ENCODE results near the gene MANSC4.

Gene MANSC4

DNA sequence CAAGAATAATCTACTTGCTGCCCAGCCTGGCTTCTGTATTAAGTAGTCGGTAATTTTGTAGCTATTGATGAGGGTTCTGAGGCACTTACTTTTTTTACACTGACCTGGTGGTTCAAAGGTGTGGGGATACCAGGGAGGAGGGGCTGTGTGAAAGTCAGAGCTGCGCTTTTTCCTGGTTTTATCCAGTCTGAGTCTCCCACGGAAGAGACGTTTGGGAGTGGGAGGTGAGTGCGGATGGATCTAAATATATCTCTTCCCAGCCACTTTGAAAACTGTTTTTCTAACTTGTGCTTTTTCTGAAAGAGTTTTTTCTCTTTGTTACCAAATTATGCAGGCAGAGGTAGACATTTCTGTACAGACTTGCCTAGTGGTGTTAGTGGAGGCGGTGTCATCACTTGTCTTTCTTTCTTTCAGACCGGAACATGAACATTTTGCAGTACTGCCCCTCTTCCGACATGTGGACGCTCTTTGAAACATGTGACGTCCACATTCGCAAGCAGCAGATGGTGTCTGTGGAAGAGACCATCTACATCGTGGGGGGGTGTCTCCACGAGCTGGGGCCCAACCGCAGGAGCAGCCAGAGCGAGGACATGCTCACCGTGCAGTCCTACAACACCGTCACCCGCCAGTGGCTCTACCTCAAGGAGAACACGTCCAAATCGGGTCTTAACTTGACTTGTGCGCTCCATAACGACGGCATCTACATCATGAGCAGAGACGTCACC, 17.4 kb upstream of the MANSC4 start:
- no peak for DNase-seq

- DNase-seq, result no peak
Observed at GRCh38 chr12:27796128-27796527, 16.1 kb upstream of the MANSC4 start.

GRCh38 chr12:27794818-27795584, 15.0 kb upstream of the MANSC4 start:
- DNase-seq, result no peak

- no peak for DNase-seq
Observed at GRCh38 chr12:27790179-27790578, 10.1 kb upstream of the MANSC4 start.

DNA sequence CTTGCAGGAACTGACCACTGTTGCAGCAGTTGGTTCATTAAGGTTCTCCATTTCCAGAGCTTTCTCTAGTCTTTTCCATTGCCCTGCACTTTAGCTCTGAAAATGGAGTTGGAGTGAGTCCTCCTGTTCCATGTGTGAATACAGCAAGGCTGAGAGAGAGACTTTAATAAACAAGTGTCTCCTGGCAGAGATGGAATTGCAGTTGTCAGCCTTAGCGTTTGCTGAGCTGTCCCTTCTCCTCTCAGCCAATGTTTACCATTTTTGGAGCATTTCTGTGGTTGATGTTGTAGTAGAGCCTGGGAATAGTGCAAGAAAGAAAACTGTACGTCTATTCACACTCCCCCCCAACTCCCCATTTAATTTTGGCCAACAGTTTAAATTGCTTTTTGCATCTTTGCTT, 7.5 kb upstream of the MANSC4 start:
- no peak for DNase-seq

DNA sequence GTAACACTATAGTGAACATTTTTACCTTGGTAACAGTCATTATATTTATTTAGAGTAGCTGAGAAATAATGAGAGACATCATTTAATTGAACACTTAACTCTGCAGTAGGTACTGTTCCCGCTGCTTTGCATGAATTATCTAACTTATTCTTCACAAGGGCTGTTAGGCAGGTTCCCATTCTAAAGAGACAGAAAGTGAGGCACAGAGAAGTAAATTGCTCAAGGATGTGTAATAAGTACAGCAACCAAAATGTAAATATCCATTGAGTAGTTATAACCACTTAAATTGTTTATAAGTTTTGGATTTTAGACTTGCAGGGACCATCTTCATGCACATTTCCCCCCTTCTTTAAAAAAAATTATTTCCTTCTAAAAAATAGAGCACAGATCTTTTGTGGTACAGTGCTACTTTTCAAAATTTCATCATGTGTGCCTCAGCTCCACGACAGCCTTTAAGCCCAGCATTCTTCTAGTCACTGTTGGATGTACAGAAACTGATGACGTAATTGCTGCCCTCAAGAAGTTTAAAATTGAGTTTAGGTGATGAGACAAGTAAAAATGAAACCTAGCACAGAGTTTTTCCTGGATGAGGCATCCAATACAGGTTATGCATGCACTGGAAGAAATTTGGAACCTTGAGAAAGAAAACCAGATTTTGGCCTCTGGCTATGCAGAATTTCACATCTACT, 6.0 kb upstream of the MANSC4 start:
- DNase-seq, result no peak

DNA sequence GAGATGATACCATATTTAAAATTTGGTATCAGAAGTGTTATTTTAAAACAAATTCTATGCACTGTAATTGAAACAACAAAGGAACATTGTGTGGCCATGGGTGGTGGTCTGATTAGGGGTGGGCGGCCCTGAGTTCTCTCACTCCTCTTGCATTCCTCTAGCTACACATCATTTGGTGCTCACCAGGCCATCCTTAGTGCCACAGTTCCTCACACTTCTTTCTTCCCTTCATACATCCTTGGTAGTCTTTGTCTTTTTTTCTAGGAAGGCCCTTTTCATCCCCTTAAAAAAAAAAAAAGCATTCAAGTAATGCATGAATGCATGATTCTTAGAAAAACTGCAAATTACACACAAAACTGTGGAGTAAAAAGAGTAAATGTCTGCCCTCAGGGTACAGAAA, 2.4 kb upstream of the MANSC4 start:
- no peak for DNase-seq

GRCh38 chr12:27781680-27782079, 1.6 kb upstream of the MANSC4 start:
- no peak for DNase-seq

DNA sequence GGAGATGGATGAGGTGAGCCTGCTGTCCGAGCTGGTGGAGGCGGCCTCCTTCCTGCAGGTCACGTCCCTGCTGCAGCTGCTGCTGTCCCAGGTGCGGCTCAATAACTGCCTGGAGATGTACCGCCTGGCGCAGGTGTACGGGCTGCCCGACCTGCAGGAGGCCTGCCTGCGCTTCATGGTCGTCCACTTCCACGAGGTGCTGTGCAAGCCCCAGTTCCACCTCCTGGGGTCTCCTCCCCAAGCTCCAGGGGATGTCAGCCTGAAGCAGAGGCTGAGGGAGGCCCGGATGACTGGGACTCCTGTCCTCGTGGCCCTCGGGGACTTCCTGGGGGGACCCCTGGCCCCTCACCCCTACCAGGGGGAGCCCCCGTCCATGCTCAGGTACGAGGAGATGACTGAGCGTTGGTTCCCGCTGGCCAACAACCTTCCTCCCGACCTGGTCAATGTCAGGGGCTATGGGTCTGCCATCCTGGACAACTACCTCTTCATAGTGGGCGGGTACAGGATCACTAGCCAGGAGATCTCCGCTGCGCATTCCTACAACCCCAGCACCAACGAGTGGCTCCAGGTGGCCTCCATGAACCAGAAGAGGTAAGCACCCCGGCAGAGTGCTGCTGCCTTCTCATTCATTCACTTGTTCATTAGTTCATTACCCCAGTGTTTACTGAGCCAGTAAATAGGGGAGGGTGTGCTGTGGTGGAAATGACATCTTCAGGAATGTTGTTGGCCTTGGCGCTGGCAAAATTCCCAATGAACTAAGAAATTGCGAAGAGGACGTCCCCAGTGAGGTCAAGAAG, 774 bp upstream of the MANSC4 start:
- DNase-seq, result peak; percentile 45

GRCh38 chr12:27779416-27779919, 568 bp downstream of the MANSC4 start:
- peak; percentile 36 for DNase-seq

- no peak for DNase-seq
Observed at GRCh38 chr12:27778206-27778605, 1.8 kb downstream of the MANSC4 start.

GRCh38 chr12:27777141-27777540, 2.9 kb downstream of the MANSC4 start:
- no peak for DNase-seq

DNA sequence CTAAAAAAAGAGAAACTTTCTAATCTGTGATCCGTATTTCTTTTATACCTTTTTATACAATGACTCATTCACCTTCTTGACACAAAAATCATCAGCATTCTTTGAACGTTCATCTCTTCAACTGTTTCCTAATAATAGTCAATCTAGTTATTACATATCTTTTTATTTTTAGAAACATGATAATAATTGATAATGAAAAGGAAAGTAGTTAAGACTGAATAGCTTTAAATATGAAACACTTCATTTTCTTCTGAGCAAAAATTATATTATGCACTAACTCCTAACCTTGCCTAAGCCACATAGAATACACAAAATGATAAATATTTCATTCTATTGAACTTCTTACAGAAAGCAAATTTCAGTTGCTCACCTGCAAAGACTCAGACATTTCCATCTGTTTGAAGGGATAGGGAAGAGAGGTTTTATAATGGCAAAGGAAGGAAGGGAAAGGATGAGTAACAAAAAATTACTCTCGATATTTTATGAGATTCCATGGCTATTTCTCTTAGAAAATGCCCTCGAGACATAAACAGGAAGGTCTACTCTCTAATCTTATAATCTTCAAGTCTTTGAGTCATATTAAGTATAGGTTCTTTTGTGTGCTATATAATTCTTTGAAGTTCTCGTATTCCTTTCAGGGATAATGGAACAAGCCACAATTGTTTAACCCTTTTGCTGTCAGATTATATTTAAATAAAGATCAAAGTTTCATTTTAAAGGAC, 7.5 kb downstream of the MANSC4 start:
- no peak for DNase-seq

DNA sequence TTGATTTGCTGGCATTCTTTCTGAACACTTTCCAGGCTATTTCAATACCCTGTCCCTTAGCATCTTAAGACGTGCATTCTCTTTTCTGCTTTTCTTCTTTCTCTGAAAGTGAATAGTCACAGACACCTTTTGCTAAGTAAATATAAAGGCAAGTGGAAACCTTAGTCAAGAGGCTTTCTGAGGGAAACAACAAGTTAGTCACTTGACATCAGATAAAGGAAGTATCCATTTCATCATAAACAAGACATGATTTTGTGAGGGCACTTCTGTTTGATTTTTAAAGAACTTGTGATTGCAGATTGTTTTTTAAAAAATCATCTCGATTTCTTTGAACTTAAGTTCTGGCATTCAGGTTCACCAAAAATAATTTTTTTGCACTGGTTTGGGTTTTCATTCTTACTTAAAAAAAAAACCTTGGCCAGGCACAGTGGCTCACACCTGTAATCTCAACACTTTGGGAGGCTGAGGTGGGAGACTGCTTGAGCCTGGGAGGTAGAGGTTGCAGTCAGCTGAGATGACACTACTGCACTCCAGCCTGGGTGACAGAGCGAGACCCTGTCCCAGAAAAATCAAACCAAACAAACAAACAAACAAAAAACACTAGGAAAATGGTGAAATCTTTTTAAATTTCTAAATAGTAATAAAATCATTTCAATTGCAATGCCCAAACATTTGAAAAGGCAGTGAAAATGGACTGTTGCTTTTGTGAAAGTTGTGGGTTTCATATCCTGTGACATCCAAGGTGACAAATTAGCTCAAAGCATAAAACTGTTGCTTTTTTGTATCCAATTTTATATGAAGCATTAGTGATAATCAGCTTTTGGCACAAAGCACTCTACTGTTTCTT, 8.3 kb downstream of the MANSC4 start:
- no peak for DNase-seq

GRCh38 chr12:27769142-27769673, 10.8 kb downstream of the MANSC4 start:
- no peak for DNase-seq

GRCh38 chr12:27766587-27766986, 13.4 kb downstream of the MANSC4 start:
- no peak for DNase-seq

GRCh38 chr12:27762757-27763156, 17.3 kb downstream of the MANSC4 start:
- DNase-seq, result no peak

DNA sequence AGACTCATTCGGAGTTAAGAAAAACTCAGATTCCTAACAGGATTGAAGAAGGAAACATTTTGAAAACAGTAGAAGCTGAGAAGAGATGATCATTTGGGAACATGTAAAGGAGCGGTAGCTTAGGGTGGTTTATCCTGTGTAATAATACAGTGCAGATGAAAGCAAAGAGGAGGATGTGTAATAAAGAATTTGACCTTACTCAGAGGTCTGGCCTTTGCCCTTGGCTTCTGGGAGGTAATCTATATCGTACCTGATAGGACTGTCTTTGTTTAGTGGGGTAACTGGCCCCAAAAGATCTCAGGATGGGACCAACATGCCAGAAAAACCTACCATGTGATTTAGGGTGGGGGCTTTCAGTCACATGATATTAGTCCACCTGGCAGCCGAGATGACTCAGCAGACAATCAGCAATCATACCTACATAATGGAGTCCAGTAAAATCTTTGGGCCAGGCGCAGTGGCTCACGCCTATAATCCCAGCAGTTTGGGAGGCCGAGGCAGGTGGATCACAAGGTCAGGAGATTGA, 23.3 kb downstream of the MANSC4 start:
- DNase-seq, result no peak

- DNase-seq, result no peak
Observed at GRCh38 chr12:27754795-27755194, 25.2 kb downstream of the MANSC4 start.

DNA sequence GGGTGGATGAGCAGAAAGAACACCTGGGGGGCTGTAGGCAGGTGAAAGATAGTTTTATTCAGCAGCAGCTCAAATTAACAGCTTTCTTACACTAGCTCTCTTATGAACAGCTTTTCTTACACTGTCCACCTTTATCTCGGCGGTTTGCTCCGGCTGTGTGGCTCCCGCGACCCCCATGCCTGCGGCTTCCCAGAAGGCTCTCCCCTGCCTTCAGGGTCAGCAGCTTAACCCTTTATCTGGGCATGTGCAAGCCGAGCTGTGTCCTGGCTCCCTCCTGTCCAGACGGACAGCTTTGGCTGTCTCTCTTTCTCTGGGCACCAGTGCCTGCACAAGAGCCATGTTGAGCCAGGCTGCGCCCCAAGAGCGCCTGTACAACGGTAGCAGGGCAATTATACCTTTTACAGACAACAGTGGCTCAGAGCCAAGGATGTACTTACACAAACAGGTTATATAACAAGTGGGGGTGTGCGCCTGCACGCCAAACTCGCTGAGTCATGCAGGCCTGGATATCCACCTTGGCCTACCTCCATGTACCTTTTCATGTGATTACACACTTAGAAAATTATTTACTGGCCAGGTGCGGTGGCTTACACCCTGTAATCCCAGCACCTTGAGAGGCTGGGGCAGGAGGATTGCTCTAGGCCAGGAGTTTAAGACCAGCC, 28.5 kb downstream of the MANSC4 start:
- no peak for DNase-seq
